Keratinocyte (primary cell): ENCODE results near the gene SLC26A5. TPM values are rescaled to one million over a fixed set of nuclear protein-coding genes. Genes with fewer than 3 reads are reported as not detected.

ENCODE experiments used
- DNase-seq: peaks from one replicate; pipeline ENCODE4 v3.0.0-alpha.2; 2011; ENCODE audit warnings: low read depth, missing footprints, low spot score
- FAIRE-seq: peaks from 2 replicates; lab custom pipeline; 2011; peaks lifted over from hg19 to GRCh38; lab: Jason Lieb, UNC
- H2AFZ ChIP-seq: 2 replicates; pipeline ENCODE4 v1.6.0; 2012; ENCODE audit warnings: low read length, control low read depth, inconsistent platforms; ENCODE audit not compliant: control insufficient read depth
- H3K27ac ChIP-seq: 2 replicates; pipeline ENCODE4 v1.5.1; 2011; ENCODE audit warnings: low read length; ENCODE audit not compliant: control insufficient read depth, insufficient read depth
- H3K27me3 ChIP-seq: 3 replicates; pipeline ENCODE4 v1.6.0; 2011; ENCODE audit warnings: low read length; ENCODE audit not compliant: control insufficient read depth, insufficient read depth; ENCODE audit errors: extremely low read depth
- H3K36me3 ChIP-seq, 2 experiments: 2 replicates in 1 of 2; 3 replicates in 1 of 2; pipeline ENCODE4 v1.5.1; 2011; ENCODE audit warnings: low read length in 2 of 2, mild to moderate bottlenecking in 1 of 2; ENCODE audit not compliant: control insufficient read depth in 2 of 2, insufficient read depth in 2 of 2; ENCODE audit errors: extremely low read depth in 1 of 2
- H3K4me1 ChIP-seq: 3 replicates; pipeline ENCODE4 v1.5.1; 2011; ENCODE audit warnings: low read length; ENCODE audit not compliant: control insufficient read depth, insufficient read depth; ENCODE audit errors: extremely low read depth
- H3K4me2 ChIP-seq: 3 replicates; pipeline ENCODE4 v1.6.0; 2011; ENCODE audit warnings: low read depth, low read length; ENCODE audit not compliant: control insufficient read depth, insufficient read depth; ENCODE audit errors: extremely low read depth
- H3K4me3 ChIP-seq, 3 experiments: fragments of 200-600 bp in 1 of 3; sonication (generic) in 1 of 3; 2 replicates in 2 of 3; 3 replicates in 1 of 3; pipeline ENCODE4 v1.5.1; 2011 to 2016; ENCODE audit warnings: low read length in 3 of 3, mild to moderate bottlenecking in 3 of 3, control low read depth in 2 of 3, inconsistent platforms in 1 of 3, low read depth in 1 of 3, mixed read lengths in 1 of 3, mixed run types in 1 of 3, moderate library complexity in 1 of 3; ENCODE audit not compliant: control insufficient read depth in 2 of 3, insufficient read depth in 2 of 3; ENCODE audit errors: extremely low read depth in 1 of 3
- H3K79me2 ChIP-seq: 2 replicates; pipeline ENCODE4 v1.6.0; 2012; ENCODE audit warnings: low read length; ENCODE audit not compliant: control insufficient read depth, insufficient read depth
- H3K9ac ChIP-seq: 3 replicates; pipeline ENCODE4 v1.6.0; 2011; ENCODE audit warnings: low read length; ENCODE audit not compliant: control insufficient read depth, insufficient read depth; ENCODE audit errors: extremely low read depth
- H3K9me1 ChIP-seq: 3 replicates; pipeline ENCODE4 v1.6.0; 2011; ENCODE audit warnings: low read length; ENCODE audit not compliant: control insufficient read depth, insufficient read depth; ENCODE audit errors: extremely low read depth
- H3K9me3 ChIP-seq: 2 replicates; pipeline ENCODE4 v1.5.1; 2012; ENCODE audit warnings: low read depth, low read length; ENCODE audit not compliant: control insufficient read depth
- H4K20me1 ChIP-seq: 3 replicates; pipeline ENCODE4 v1.6.0; 2011; ENCODE audit warnings: low read length; ENCODE audit not compliant: control insufficient read depth, insufficient read depth; ENCODE audit errors: extremely low read depth
- EZH2 ChIP-seq: IDR thresholded peaks from one replicate; pipeline ENCODE4 v1.6.1; 2012; ENCODE audit warnings: inconsistent platforms, mild to moderate bottlenecking, low read length, moderate library complexity
- dilution Hi-C: fragments of 300-500 bp; cut with MboI; formaldehyde crosslinking; loops from one replicate; pipeline ENCODE4 v1.7.0; 2020; ENCODE audit warnings: low sequenced_read_pairs; ENCODE audit not compliant: extremely low pct_ligation_motif_present
- polyA plus RNA-seq, 5 experiments: library from polyadenylated mRNA; depleted of rRNA in 3 of 5; stranded (reverse) in 3 of 5; stranded (forward) in 1 of 5; unstranded in 1 of 5; fragments of >200 nt; gene quantifications; 1 replicate in 1 of 5; 2 replicates in 3 of 5; 3 replicates in 1 of 5; pipeline versions ENCODE4 v1.2.1 to v1.2.3, GENCODE V29; 2011 to 2012; ENCODE audit warnings: missing spikeins in 2 of 5, low read depth in 1 of 5, low replicate concordance in 1 of 5
- small RNA-seq, 3 experiments: library from RNA; depleted of rRNA; stranded (forward); fragments of <200 nt; gene quantifications; one replicate each; pipeline ENCODE3, GENCODE V24; 2012; ENCODE audit warnings: low read depth in 3 of 3, low replicate concordance in 1 of 3; ENCODE audit not compliant: insufficient read length in 3 of 3
- TF ChIP-seq, protein P1 (sequence below), 3 experiments: IDR thresholded peaks in 1 of 3; conservative IDR thresholded peaks in 1 of 3; optimal IDR thresholded peaks in 1 of 3; 2 replicates in 2 of 3; 3 replicates in 1 of 3; pipeline versions ENCODE3 to v1.5.1; 2011; ENCODE audit warnings: low read length in 3 of 3, mild to moderate bottlenecking in 3 of 3, moderate library complexity in 2 of 3, control low read depth in 1 of 3, inconsistent platforms in 1 of 3; ENCODE audit not compliant: insufficient read depth in 2 of 3; ENCODE audit errors: extremely low read depth in 1 of 3

The SLC26A5 gene
- polyA plus RNA-seq, 1 donor (not counting 4 experiments of a cell fraction or from before 2014, with no cell fraction given) = not detected

DNA sequence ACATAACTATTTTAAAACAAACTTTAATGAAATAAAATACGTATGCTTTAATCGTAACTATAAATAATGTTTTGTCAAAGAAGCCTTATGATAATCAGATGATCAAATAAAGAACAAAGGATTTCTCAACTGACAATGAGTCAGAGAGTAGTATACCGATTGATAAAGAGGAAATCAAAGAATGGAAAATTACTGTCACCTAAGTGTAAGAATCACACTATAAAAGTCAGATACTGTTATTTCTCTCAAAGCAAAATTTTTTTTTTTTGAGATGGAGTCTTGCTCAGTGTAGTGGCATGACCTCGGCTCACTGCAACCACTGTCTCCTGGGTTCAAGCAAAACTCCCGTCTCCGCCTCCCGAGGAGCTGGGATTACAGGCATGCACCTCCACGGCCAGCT is 120.3 kb downstream of the SLC26A5 start:
- Histone ChIP-seq H2AFZ (no peak overlapping the region), H3K9ac (no peak overlapping the region), H3K79me2 (peaks cover 3% of the 10 kb centered on the region), H3K36me3 (peaks cover 10 to 14% of the 10 kb centered on the region in 2 experiments), H4K20me1 (no peaks in the 10 kb centered on the region), H3K27ac (no peak overlapping the region), H3K4me3 (no peak overlapping the region), H3K9me1 (no peaks in the 10 kb centered on the region), H3K4me1 (no peaks in the 10 kb centered on the region), H3K27me3 (no peaks in the 10 kb centered on the region), H3K4me2 (no peak overlapping the region), H3K9me3 (no peaks in the 10 kb centered on the region)
- dilution Hi-C loops = no loop called here
- TF ChIP-seq EZH2 = no peak
- TF ChIP-seq, protein P1, sequence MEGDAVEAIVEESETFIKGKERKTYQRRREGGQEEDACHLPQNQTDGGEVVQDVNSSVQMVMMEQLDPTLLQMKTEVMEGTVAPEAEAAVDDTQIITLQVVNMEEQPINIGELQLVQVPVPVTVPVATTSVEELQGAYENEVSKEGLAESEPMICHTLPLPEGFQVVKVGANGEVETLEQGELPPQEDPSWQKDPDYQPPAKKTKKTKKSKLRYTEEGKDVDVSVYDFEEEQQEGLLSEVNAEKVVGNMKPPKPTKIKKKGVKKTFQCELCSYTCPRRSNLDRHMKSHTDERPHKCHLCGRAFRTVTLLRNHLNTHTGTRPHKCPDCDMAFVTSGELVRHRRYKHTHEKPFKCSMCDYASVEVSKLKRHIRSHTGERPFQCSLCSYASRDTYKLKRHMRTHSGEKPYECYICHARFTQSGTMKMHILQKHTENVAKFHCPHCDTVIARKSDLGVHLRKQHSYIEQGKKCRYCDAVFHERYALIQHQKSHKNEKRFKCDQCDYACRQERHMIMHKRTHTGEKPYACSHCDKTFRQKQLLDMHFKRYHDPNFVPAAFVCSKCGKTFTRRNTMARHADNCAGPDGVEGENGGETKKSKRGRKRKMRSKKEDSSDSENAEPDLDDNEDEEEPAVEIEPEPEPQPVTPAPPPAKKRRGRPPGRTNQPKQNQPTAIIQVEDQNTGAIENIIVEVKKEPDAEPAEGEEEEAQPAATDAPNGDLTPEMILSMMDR (optimal IDR thresholded peaks at IDR 0.05 in 1 of 3, IDR thresholded peaks at IDR 0.05 in 1 of 3, conservative IDR thresholded peaks at IDR 0.05 in 1 of 3; ENCODE audit: extremely low read depth in 1 of 3, insufficient read depth in 2 of 3, low read length in 3 of 3) = no peak
- DNase-seq (no peak), FAIRE-seq (no peak)

Small RNA genes lying within 50 kb of the gene (small RNA-seq; reads per million reads assigned to genes)
- 0 reads per million in 3 experiments for gene RF00019
- gene RPS29P16 = 0 reads per million in 3 experiments

Other genes starting within 250 kb of the SLC26A5 start
- 43.6 to 79.2 TPM (median 61.2 TPM) in 3 replicates for gene PMPCB, start 148.8 kb downstream of the SLC26A5 start, polyA plus RNA-seq
- gene DNAJC2, start 101.4 kb downstream of the SLC26A5 start, polyA plus RNA-seq = 14.2 to 25.8 TPM (median 17.6 TPM) in 3 replicates
- 144 to 240 TPM (median 215 TPM) in 3 replicates for gene PSMC2, start 98.6 kb downstream of the SLC26A5 start, polyA plus RNA-seq